TTC549 (cell line): ENCODE measurements around the gene COL27A1.

Experiments
- FAIRE-seq: peaks from 2 replicates; lab custom pipeline; 2012; peaks lifted over from hg19 to GRCh38; lab: Jason Lieb, UNC

COL27A1 gene

DNA sequence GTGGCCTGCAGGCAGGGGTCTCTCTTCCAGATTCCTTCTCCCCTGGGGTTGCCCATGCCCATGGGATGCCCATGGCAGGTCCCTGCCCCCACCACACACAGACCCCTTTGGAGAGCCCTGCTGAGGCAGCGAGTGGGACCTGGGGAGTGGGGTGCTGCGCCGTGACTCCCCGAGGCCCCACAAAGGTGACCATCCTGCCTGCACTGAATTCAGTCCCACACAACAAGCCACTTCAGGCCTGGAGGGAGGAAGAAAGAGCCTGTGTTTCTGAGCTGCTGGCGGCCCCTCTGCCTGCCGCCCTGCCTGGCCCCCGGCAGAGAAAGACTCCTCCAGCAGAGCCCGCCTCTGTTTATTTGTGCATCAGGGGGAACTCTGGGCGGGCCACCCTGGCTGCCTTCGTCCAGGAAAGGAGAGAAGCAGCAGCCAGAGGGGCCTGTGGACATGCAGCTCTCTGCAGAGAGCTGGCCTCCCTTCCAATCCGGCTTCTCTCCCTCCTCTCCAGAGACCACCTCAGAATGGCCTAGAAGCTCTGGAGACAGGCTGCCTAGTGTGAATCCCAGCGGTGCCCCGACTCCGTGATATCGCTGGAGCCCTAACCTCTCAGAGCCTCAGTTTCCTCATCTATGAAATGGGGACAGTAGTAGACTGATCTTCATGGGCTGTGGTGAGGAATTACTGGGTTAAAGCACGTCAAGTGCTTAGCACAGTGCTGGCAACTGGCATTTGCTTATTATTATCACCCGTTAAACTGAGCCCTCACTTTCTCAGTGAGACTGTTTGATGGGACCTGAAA is 72.9 kb downstream of the COL27A1 start:
- no peak for FAIRE-seq

DNA sequence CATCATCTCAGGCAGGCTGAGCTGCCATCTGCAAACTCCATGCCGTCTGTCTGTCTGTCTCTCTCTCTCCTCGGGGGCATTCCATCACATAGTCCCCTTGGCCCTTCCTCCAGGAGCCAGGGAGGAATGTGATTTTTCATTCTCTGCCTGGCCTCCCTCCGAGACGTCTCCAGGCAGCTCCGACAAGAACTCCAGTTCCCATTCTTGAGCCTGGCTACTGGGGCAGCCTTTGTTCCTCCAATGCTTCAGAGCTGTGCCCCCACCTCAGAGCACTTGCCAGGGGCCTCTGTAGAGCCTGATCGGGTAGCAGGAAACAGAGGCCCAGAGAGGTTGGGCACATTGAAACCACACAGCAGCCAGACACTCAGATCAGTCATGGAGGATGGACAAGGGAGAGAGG is 74.0 kb downstream of the COL27A1 start:
- no peak for FAIRE-seq

DNA sequence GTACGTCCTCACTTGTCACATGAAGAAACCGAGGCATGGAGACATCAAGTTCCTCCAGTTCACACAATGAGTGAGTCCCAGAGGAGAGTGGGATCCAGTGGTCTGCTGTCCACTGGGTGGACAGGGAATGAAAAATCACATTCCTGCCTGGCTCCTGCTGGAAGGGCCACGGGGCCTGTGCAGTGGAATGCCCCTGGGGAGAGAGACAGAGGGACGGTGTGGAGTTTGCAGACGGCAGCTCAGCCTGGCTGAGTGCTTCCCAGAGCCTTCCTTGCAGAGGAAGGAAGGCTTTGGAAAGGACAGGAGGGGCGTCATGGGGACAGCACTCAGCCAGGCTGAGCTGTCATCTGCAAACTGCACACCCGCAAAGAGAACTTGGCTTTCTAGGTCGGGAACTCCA is 74.7 kb downstream of the COL27A1 start:
- no peak for FAIRE-seq

DNA sequence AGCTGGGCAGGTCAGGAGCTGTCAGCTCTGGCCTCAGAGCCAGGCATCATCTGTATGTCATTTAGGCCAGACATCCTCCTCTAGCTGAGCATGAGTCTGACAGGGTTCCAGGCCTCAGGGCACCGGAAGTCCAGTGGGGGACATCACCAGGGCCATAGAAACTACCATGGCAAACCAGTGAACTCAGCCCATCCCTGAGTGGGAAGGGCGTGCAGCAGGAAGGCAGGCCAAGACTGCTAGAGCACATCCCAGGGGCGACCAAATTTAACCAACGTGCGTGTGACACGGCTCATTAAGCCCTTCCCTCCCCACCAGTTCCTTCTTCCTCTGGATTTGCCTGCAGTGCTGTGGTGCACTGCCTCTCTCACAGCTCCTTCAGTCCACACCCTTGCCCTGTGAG is 75.9 kb downstream of the COL27A1 start:
- no peak for FAIRE-seq

DNA sequence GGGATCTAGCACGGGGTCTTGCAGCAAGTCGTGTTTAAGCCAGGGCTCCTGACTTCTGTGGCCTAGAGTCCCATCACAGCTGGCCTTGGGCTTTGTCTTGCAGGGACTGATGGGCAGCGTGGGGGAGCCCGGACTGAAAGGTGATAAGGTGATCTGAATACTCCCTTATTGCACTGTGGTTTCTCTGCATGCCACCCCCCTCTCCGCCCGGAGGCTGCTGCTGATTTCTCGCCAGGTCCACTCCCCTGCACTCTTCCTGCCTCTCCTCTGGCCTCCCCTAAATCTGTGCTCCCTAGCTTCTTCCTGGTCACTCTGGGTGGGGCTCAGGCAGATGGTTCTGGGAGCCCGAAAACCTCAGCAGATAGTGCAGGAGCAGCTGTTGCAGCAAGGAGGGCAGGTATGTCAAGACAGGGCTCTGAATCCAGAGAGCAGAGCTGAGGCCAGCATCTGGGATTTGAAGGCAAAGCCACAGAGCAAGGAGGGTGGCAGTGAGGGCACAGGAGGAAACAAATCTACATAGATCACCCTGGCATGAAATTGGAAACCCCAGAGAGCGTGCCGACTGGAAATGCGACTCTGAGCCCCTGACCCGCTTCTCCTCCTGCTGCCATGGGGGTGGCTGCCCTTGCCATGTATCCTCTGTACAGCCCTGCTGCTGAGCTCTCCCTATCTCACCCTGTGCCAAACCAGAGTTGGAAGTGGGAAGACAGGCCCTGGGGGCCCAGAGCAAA is 76.5 kb downstream of the COL27A1 start:
- no peak for FAIRE-seq

DNA sequence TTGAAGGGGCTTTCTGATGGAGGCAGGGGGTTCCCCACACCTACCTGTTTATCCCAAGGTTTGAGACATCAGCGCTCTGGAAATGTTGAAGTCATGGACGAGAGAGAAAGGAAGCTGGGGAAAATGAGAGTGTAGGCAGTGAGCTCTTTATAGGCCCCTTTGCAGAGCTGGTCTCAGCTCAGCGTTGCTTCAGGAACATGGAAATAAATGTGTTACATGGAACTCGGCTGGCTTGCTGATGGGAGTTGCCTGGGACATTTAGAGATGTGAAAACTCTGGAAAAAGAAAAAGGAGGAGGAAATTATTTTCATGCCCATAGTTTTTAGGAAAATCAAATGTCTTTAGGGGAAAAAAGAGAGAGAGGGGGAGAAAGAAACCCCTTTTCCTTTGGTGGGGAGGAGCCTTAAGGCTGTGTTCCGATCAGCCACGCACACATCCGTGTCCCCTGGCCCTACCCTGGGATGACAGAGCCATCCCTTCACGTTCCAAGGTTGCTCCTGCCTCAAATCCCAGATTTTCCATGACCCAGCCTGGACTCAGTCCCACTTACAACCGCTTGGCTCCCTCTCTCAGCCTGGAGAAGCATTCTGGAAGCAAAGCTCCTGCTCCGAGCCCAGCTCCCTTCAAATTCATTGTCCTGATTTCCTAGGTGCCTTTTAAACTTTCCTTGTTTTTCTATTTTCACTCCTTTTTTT is 78.3 kb downstream of the COL27A1 start:
- FAIRE-seq = no peak

DNA sequence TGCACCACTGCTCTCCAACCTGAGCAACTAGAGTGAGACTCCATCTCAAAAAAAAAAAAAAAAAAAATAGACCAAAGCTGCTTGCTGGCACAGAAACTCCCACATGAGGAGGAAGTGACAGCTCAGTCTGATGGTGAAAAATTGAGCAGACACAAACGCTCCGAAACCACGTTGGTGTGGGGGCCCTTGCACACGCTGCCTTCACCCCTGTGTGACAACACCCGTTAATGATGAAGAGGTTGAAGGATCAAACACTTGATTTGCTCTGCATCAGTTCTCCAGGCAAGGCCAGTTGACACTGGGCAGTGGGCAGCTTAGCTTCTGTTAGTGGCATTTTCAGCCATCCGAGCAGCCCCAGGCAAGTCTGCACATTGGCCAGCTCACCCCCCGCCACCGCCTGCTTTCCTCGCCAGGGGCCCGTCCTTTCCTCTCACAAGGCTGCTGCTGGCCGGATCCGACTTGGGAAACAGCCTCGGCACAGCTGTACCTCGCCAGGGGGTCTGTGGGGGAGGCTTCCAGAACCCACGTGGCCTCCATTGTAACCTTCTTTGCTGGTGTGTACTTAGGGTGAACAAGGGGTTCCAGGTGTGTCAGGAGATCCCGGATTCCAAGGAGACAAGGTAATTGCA is 79.8 kb downstream of the COL27A1 start:
- FAIRE-seq = no peak

DNA sequence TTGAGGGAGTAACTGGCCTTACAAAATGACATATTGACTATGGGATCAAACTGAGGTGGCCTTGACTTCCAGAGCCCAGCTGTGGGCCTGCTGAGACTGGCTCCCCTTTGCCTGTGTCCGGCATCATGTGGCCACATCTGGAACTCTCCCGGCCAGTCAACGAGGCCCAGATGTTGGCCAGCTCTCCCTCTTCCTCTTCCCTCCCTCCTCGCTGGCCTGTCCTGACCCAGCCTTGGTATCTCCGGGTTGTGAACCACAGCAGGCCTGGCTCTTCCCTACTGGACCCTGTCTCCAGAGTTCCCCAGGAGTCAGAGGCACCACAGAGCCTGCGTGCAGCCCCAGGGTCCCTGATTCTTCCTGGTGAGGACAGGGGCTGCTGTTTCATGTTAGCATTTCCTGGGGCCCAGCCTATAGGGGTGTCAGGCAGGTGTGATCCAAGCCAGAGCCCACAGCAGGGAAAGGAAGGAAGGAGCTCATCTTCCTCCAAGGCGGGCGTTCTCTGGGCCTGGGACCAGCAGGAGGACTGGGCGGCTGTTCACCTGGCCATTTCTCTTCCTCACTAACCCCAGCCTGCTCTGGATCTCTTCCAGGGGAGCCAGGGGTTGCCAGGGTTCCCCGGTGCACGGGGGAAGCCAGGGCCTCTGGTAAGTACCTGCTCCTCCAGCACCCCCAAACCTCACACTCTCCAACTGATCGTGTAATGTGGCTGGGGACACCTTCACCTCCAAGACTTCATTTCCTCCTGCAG is 81.2 kb downstream of the COL27A1 start:
- FAIRE-seq = no peak

DNA sequence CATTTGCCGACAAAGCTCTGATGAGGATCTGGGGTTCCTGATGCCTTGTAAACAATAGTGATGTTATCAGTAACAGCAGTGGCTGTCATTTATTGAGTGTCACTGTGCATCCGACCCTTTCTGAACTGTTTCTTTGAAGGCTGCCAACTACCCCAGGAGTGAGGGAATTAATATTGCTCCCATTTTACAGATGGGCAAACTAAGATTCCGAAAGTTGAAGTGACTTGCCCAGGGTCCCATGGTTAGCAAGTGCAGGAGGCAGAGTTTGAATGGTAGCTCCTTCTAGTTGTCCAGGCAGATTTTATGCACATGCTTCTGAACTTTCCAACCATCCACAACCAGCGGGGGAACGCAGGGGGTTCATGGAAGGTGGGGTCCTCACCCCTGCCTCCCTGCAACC is 81.9 kb downstream of the COL27A1 start:
- no peak for FAIRE-seq

DNA sequence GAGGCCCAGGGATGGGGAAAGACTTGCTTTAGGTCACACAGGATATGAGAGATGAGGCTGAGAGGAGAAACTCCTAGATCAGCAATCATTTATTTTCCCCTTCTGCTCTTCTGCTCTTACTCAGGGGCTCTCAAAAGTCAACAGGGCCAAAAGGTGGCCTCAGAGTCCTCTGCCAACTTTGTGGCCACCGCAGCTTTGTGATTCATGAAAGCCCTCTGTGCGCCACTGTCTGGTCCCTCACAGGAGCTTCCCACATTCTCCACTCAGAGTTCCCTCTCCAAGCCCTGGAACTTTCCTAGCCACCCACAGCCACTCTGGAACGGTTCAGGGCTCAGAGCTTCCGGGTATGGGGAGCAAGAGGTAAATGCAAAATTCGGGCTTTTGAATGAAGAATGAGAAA is 82.4 kb downstream of the COL27A1 start:
- FAIRE-seq = no peak

DNA sequence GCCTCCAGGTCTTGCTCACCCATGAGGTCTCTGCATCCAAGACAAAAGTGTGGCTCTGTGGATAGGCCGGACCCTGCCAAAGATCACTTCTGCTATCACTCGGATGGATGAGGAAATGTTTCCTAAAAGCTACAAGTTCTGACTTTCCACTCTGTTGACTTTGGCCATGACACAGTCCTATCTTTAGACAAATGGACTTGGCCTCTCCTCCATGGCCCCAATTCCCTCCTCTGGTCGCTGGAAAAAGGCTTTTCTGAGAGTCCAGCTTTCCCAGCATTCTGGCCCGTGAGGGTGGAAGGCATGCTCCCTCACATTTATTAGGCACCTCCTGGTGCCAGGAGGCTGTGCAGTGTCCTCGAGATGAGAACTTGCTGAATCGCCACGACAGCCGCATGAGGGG is 83.1 kb downstream of the COL27A1 start:
- FAIRE-seq = no peak

DNA sequence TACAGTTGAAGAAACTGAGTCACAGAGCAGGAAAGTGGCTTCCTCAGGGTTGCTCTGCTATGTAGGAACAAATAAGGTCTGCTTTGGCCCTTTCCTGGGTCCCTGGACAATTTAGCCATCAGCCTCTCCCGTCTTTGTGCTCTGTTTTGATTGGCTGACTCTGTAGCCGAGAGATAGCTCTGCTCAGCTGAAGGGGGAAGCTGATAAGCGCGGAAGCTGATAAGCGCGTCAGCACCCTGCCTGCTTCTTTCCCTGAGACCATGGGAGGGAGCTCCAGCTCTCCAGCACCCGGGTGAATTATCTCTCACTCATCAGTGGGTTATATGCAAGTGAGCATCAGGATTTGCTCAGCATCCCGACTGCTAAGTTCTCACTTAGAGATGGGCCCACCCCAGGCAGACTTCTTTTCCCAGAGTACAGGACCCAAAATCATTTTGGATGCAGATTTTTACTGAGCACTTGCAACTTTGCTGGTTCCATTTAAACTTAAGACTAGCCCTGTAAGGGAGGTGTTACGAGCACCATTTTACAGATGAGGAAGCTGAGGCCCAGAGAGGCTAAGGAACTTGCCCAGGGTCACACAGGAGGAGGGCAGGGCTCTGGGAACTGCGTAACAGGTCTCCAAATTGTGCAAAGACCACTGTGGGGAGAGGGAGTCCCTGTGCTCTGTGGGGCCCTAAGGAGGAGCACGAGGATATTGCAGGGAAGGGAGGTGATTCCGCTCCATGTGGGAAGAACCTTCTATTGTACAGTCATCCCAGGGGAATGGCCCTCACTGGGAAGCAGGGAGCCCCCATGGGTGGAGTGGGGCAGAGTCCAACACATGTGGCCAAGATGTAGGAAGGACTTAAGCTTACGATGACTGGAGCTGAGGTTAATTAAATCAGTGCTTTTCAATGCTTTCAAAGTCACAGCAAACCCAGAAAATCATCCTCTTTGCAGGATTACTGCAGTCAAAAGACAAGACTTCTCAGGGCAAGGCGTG is 83.8 kb downstream of the COL27A1 start:
- FAIRE-seq = no peak

DNA sequence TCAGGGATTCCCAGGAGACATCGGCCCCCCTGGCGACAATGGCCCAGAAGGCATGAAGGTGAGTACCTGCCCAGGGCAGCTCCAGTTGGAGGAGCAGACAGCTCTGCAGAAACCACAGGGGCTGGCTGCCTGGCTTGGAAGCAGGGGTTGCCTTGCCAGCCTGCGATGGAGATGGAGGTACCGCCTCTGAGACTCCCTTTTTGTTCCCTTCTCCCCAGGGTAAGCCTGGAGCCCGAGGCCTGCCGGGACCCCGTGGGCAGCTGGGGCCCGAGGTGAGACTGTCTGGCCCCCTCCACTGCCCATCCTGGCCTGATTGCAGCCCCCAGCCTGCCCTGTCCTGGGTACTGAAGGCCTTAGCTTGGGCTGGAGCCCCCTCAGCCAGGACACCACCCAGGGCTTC is 84.9 kb downstream of the COL27A1 start:
- FAIRE-seq = no peak

DNA sequence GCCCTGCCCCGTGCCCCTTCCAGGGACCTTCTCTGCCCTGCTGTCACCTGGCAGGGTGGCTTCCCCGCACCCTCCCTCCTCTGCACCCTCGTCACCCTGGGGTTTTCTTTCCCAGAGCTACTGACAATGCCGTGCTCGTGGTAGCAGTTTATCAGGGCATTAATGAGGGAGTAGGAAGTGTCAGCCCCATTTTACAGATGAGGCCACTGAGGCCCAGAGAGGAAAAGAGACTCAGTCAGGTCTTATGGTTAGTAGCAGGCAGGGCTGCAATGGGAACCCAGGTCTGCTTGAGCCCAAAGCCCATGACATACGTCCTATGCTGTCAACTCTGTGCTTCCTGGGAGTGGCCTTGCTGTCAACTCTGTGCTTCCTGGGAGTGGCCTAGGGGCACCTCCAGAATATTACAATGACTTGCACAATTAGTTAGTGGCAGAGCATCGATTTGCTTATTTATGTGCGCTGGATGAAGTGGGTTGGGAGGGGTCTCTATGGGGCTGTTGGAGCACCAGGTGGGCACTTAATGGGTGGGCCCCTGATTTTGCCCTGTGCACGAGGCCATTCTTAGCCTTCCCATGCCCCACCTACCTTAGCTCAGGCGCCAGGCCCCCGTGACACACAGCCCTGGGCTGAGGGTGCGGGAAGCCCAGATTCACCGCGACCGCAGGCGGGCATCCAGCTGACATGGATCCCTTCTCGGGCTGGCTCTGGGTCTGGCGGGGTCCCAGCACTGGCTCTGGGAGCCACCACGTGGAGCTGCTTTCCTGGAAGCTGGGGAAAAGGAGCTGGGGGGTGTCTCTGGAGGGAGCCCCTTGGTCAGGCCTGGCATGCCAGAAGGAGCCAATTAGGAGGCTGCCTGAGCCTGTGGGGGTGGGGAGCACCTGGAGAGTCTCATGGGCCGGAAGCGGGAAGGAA is 85.6 kb downstream of the COL27A1 start:
- no peak for FAIRE-seq

DNA sequence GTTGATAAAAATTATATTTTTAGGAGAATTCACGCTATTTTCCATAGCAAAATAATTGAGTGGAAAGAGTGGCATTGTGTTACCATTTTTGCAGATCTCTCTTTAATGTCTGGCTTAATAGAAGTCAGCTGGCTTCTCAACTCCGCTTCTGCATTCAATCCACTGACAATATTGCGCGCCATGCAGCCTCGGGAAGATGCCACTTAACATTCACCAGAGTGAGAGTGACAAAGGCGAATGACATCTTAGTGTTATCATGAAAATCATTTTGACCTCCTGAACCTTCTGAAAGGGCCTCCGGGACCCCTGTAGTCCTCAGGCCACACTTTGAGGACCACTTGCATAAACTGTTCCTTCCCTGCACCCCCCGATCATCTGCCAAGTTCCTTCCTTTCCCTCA is 87.5 kb downstream of the COL27A1 start:
- FAIRE-seq = no peak

DNA sequence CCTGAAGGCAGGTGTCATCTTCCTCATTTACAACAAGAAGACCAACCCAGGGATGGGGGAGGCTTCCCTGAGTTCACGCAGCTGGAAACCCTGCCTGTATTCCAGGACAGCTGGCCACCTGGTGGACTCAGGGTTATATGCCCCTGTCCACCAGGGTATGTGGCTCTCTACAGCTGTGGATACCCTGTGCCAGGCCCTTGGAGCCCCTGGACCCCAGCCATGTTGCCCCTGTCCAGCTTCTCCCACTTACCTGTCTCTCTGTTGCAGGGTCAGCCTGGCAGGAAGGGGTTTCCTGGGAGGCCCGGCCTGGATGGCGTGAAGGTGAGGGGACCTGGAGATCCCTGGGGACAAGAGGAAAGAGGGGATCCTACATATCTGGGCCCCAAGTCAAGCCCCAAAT is 87.9 kb downstream of the COL27A1 start:
- no peak for FAIRE-seq

DNA sequence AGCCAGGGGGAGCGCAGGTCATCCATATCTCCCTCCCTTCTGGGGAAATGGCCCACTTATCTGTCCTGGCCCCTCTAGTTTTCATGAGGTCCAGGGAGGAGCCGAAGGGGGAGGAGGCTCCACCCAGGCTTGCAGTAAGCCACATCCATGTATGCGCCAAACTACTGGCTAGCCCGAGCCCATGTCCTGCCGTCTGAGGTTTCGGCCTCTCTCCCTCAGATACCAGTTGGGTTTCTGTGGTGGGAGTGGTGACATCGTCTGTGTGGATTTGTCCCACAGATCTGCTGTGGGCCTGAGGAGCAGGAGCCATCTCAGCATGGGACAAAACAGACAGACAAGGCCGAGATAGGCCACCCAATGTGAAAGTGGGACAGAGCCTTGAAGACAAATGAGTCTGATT is 89.2 kb downstream of the COL27A1 start:
- no peak for FAIRE-seq

DNA sequence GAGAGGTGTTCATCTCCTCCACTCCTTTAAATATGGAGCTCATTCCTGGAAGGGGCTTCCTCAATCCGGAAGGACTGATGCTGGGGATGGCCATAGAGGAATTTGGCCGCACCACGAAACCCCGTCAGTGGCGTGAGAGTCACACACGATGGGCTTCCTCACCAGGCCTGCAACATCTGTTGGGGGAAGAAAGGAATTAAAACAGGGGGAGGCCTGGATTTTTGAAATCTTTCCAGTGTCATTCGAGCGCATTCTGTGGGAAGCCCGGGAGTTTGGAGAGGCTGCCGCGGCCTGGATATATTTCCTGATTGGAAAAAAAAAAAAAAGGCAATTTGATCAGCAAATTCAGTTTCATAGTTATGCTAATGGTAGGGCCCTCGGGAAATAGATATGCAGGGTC is 91.2 kb downstream of the COL27A1 start:
- FAIRE-seq = no peak

DNA sequence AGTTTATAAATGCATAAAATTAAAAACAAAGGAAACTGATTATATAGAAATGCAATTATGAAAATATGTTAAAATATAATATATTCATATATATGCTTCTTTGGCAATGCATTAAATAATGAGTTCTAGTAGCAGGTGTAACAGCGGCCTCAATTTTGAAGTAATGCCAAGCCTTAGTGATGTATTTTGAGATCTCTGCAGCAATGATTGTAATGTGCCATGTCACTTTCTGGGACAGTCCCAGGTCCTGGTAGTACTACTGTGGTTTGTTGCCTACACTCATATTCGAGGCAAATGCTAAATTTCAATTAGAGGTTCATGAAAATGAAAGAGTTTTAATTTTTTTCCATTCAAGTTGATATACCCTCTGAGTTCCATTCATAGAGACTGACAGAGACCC is 91.7 kb downstream of the COL27A1 start:
- no peak for FAIRE-seq

DNA sequence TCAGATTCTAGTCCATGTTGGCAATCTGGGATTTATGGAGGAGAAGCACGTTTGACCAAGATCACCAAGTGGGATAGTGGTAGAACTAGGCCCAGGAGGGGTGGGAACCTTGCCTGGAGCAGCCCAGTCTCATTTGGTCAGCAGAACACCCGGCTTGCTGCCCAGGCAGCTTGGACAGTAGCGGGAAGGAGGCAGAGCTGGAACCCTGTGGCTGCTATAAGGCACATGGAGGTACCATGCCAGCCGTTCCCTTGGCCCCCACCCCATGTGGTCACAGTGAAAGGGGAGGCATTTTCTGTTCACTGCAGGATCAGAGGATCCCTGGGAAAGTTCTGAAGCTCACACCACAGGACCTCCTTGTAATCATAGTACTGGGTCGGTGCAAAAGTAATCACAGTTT is 92.2 kb downstream of the COL27A1 start:
- no peak for FAIRE-seq
